HCT116 (cell line): ENCODE results near the gene IL18R1. TPM values are rescaled to one million over a fixed set of nuclear protein-coding genes. Genes with fewer than 3 reads are reported as not detected.

Experiments used
- ATAC-seq: fragments of 200-7000 bp; cut with Tn5 transposase; 2 replicates; pipeline ENCODE4 v1.9.1; 2020; ENCODE audit warnings: mild to moderate bottlenecking, moderate library complexity
- BruUV-seq: library from RNA; stranded (reverse); fragments of 400-500 nt; replicated peaks from 2 replicates; lab custom pipeline; 2021; lab: Mats Ljungman, UMichigan
- CTCF ChIA-PET: fragments of 300-600 bp; sonication (Branson Sonifier 250); formaldehyde crosslinking; loops from one replicate; lab custom pipeline; 2021; ENCODE audit warnings: antibody characterized with exemption; lab: Charles Lee
- POLR2A ChIA-PET: fragments of 300-600, 350-600 bp; sonication (Branson Sonifier 250); formaldehyde crosslinking; loops from one replicate; lab custom pipeline; 2021; ENCODE audit warnings: antibody characterized with exemption; lab: Charles Lee
- RAD21 ChIA-PET, 2 experiments: fragments of 300-600 bp; sonication (Branson Sonifier 250); formaldehyde crosslinking; loops; one replicate each; lab custom pipeline; 2023; ENCODE audit warnings: low total read pairs in 2 of 2; ENCODE audit not compliant: uncharacterized antibody in 2 of 2, unreplicated experiment in 2 of 2, low non-redundant PET in 1 of 2; lab: Charles Lee
- DNase-seq: peaks from one replicate; pipeline ENCODE4 v3.0.0-alpha.2; 2010; ENCODE audit warnings: low read depth, low spot score
- H2AFZ ChIP-seq: fragments of 200-600 bp; shearing (Covaris generic), sonication (generic); 2 replicates; pipeline ENCODE4 v1.6.1; 2017; ENCODE audit warnings: low read depth, mixed run types, mixed read lengths, antibody characterized with exemption, low read length; ENCODE audit not compliant: poor library complexity, severe bottlenecking
- H3K27ac ChIP-seq: 2 replicates; pipeline ENCODE4 v1.5.1; 2012; ENCODE audit warnings: low read depth, low read length
- H3K27me3 ChIP-seq: fragments of 200-600 bp; sonication (generic); 2 replicates; pipeline ENCODE4 v1.6.1; 2016; ENCODE audit warnings: mixed run types, low read length, mixed read lengths; ENCODE audit not compliant: insufficient read depth
- H3K36me3 ChIP-seq, 2 experiments: fragments of 200-500 bp in 1 of 2; fragments of 200-600 bp in 1 of 2; sonication (Bioruptor generic) in 1 of 2; sonication (generic) in 1 of 2; 2 replicates each; pipeline versions ENCODE4 v1.5.1 to v1.6.1; 2014 to 2016; ENCODE audit warnings: low read length in 2 of 2, inconsistent platforms in 1 of 2, mixed read lengths in 1 of 2, mixed run types in 1 of 2; ENCODE audit not compliant: insufficient read depth in 2 of 2, control insufficient read depth in 1 of 2
- H3K4me1 ChIP-seq, 2 experiments: fragments of 200-600 bp in 1 of 2; sonication (generic) in 1 of 2; 2 replicates each; pipeline versions ENCODE4 v1.5.1 to v1.6.1; 2012 to 2017; ENCODE audit warnings: low read length in 2 of 2, inconsistent platforms in 1 of 2, mild to moderate bottlenecking in 1 of 2, mixed read lengths in 1 of 2, mixed run types in 1 of 2, moderate library complexity in 1 of 2; ENCODE audit not compliant: insufficient read depth in 2 of 2, control insufficient read depth in 1 of 2
- H3K4me2 ChIP-seq: fragments of 200-600 bp; sonication (generic); 2 replicates; pipeline ENCODE4 v1.6.1; 2017; ENCODE audit warnings: mixed run types, low read length, mixed read lengths
- H3K4me3 ChIP-seq, 2 experiments: fragments of 200-600 bp in 1 of 2; sonication (generic) in 1 of 2; replicated peaks in 1 of 2; 2 replicates each; pipeline ENCODE4 v1.5.1; 2011 to 2016; ENCODE audit warnings: low read length in 2 of 2, control low read depth in 1 of 2, low read depth in 1 of 2, mild to moderate bottlenecking in 1 of 2, mixed read lengths in 1 of 2, mixed run types in 1 of 2
- H3K79me2 ChIP-seq: fragments of 200-600 bp; sonication (generic); 2 replicates; pipeline ENCODE4 v1.6.1; 2017; ENCODE audit warnings: mild to moderate bottlenecking, mixed run types, low read length, moderate library complexity, mixed read lengths; ENCODE audit not compliant: insufficient read depth
- H3K9ac ChIP-seq: fragments of 200-600 bp; sonication (generic); 2 replicates; pipeline ENCODE4 v1.6.1; 2016; ENCODE audit warnings: low read length, mixed read lengths
- H3K9me2 ChIP-seq: fragments of 200-600 bp; sonication (generic), shearing (Covaris generic); 2 replicates; pipeline ENCODE4 v1.6.1; 2017; ENCODE audit warnings: mixed run types, mild to moderate bottlenecking, moderate library complexity; ENCODE audit not compliant: insufficient read depth
- H3K9me3 ChIP-seq, 2 experiments: fragments of 200-500 bp in 1 of 2; fragments of 200-600 bp in 1 of 2; sonication (Bioruptor generic) in 1 of 2; sonication (generic) in 1 of 2; 2 replicates each; pipeline ENCODE4 v1.6.1; 2014 to 2017; ENCODE audit warnings: low read length in 2 of 2, mixed read lengths in 2 of 2, inconsistent platforms in 1 of 2, low read depth in 1 of 2, mild to moderate bottlenecking in 1 of 2, mixed run types in 1 of 2, moderate library complexity in 1 of 2; ENCODE audit not compliant: control insufficient read depth in 1 of 2, insufficient read depth in 1 of 2
- H4K20me1 ChIP-seq: fragments of 200-600 bp; sonication (generic), shearing (Covaris generic); 2 replicates; pipeline ENCODE4 v1.6.1; 2017; ENCODE audit warnings: mixed run types, mild to moderate bottlenecking, moderate library complexity; ENCODE audit not compliant: insufficient read depth
- ELF1 ChIP-seq: IDR thresholded peaks from 2 replicates; pipeline ENCODE4 v1.6.1; 2012; ENCODE audit warnings: low read depth, borderline replicate concordance
- EZH2 ChIP-seq: fragments of 200-600 bp; sonication (generic); IDR thresholded peaks from 2 replicates; pipeline ENCODE4 v1.6.1; 2017; ENCODE audit warnings: antibody characterized with exemption, mixed run types
- SIN3A ChIP-seq: IDR thresholded peaks from 2 replicates; pipeline ENCODE4 v1.6.1; 2012; ENCODE audit warnings: low read depth
- SRF ChIP-seq: IDR thresholded peaks from 2 replicates; pipeline ENCODE4 v1.6.1; 2012; ENCODE audit warnings: low read depth
- TCF7L2 ChIP-seq: IDR thresholded peaks from 2 replicates; pipeline ENCODE4 v1.7.0; 2011; ENCODE audit warnings: borderline replicate concordance, inconsistent platforms; ENCODE audit not compliant: insufficient read depth, insufficient read length; ENCODE audit errors: extremely low read depth
- ZNF274 ChIP-seq: fragments of 200-500 bp; sonication (Bioruptor generic); IDR thresholded peaks from 2 replicates; pipeline ENCODE4 v1.6.1; 2014; ENCODE audit warnings: mild to moderate bottlenecking, low read depth, low read length, inconsistent platforms
- intact Hi-C: fragments of 100-400 bp; cut with micrococcal nuclease; formaldehyde crosslinking; loops from 2 replicates; pipeline ENCODE4 v1.10.0; 2022
- total RNA-seq: library from RNA; stranded (reverse); gene quantifications from one replicate; pipeline ENCODE4 v1.2.1, GENCODE V29; 2021; ENCODE audit not compliant: unreplicated experiment
- TF ChIP-seq, protein P1 (sequence below): IDR thresholded peaks from 2 replicates; pipeline ENCODE4 v1.6.1; 2012; ENCODE audit warnings: low read depth

The IL18R1 gene
- total RNA-seq, 1 experiment from 2014 or later: 1.5 TPM

DNA sequence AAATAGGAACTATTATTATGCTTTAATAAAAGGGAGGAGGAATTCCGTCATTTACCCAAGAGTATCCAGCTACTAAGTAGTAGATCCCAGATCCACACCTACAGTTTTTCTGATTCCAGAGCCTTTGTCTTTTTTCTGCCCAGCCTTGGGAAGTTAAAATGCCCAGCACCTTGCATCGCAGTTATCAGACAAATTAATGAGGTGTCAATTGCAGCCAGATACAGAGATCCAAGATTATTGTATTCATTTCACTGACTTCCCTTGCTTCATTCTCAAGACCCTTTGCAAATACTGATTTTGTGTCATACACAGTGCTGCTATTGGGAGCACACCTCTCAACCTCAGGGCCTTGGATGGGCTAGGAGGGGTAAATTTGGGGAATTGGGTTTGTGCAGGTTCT lies 1.1 kb downstream of the IL18R1 start:
- H3K4me1 ChIP-seq: peaks cover 0 to 7% of the 10 kb centered on the region in 2 experiments; a peak in 2 of 4 replicates
- H4K20me1 ChIP-seq: no peaks in the 10 kb centered on the region
- H3K79me2 ChIP-seq: no peaks in the 10 kb centered on the region
- ChIA-PET POLR2A (no interaction called here), RAD21 (no interaction called here), CTCF (interaction anchor here (1.3 kb wide), 1 partner anchor 116 kb away, joined by 3 read pairs; no protein-coding TSS in a partner anchor)
- no peaks in the 10 kb centered on the region for H3K27me3 ChIP-seq
- DNase-seq: no peak
- H3K4me3 ChIP-seq: no peak overlapping the region
- H3K9me2 ChIP-seq: no peaks in the 10 kb centered on the region
- BruUV-seq: no TSS peak
- no peak for ATAC-seq
- TF ChIP-seq EZH2: no peak
- TF ChIP-seq ELF1: no peak
- TF ChIP-seq, protein P1, sequence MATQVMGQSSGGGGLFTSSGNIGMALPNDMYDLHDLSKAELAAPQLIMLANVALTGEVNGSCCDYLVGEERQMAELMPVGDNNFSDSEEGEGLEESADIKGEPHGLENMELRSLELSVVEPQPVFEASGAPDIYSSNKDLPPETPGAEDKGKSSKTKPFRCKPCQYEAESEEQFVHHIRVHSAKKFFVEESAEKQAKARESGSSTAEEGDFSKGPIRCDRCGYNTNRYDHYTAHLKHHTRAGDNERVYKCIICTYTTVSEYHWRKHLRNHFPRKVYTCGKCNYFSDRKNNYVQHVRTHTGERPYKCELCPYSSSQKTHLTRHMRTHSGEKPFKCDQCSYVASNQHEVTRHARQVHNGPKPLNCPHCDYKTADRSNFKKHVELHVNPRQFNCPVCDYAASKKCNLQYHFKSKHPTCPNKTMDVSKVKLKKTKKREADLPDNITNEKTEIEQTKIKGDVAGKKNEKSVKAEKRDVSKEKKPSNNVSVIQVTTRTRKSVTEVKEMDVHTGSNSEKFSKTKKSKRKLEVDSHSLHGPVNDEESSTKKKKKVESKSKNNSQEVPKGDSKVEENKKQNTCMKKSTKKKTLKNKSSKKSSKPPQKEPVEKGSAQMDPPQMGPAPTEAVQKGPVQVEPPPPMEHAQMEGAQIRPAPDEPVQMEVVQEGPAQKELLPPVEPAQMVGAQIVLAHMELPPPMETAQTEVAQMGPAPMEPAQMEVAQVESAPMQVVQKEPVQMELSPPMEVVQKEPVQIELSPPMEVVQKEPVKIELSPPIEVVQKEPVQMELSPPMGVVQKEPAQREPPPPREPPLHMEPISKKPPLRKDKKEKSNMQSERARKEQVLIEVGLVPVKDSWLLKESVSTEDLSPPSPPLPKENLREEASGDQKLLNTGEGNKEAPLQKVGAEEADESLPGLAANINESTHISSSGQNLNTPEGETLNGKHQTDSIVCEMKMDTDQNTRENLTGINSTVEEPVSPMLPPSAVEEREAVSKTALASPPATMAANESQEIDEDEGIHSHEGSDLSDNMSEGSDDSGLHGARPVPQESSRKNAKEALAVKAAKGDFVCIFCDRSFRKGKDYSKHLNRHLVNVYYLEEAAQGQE: no peak
- no peak for TF ChIP-seq SIN3A
- no peak overlapping the region for H3K27ac ChIP-seq
- H3K4me2 ChIP-seq: no peak overlapping the region
- intact Hi-C loops: loop anchor here (5.0 kb wide), 2 partner anchors 104 to 349 kb away; no protein-coding TSS in a partner anchor
- H3K9me3 ChIP-seq: no peaks in the 10 kb centered on the region
- H3K9ac ChIP-seq: no peak overlapping the region
- no peaks in the 10 kb centered on the region for H3K36me3 ChIP-seq
- no peak overlapping the region for H2AFZ ChIP-seq

DNA sequence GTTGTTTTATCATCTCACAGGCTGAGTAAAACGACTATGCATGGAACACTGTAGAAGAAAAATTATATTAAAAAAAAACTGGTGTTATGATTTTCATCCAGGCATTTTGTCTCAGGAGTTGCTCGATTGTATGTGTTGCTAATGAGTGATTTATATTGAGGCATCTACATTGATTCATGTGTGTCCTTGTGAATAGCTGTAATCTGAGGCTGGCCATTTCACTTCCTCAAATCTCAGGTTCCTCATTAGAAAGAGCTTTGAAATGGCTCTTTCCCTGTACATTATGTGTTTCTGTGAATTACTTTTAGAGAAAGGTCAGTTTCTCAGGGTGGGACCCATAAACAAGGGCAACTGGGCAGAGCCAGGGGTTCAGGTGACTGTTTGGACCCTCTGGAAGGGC lies 2.3 kb downstream of the IL18R1 start:
- H3K36me3 ChIP-seq: no peaks in the 10 kb centered on the region
- no peak overlapping the region for H3K4me3 ChIP-seq
- no peak for DNase-seq
- no TSS peak for BruUV-seq
- TF ChIP-seq TCF7L2: no peak
- TF ChIP-seq SRF: no peak
- TF ChIP-seq ZNF274: no peak
- H3K9me3 ChIP-seq: no peaks in the 10 kb centered on the region
- RAD21 ChIA-PET: no interaction called here
- no peaks in the 10 kb centered on the region for H4K20me1 ChIP-seq
- H3K4me1 ChIP-seq: peaks cover 0 to 7% of the 10 kb centered on the region in 2 experiments; a peak in 2 of 4 replicates
- no peaks in the 10 kb centered on the region for H3K9me2 ChIP-seq
- H3K27ac ChIP-seq: no peak overlapping the region
- no peaks in the 10 kb centered on the region for H3K27me3 ChIP-seq
- no peak for ATAC-seq
- no peaks in the 10 kb centered on the region for H3K79me2 ChIP-seq
- no peak overlapping the region for H3K9ac ChIP-seq
- no peak overlapping the region for H2AFZ ChIP-seq
- intact Hi-C loops: loop anchor here (5.0 kb wide), 2 partner anchors 106 to 351 kb away; no protein-coding TSS in a partner anchor
- POLR2A ChIA-PET: no interaction called here
- CTCF ChIA-PET: no interaction called here
- H3K4me2 ChIP-seq: no peak overlapping the region
